HG03342 (cell line): ENCODE measurements around the gene TSPAN4.
A peak's percentile ranks its signal among the peaks of the same experiment; 100 is the strongest.

ENCODE experiments used
- ATAC-seq: cut with Tn5 transposase; IDR thresholded peaks from one replicate; pipeline ENCODE4 v1.9.1; 2021; ENCODE audit warnings: mild to moderate bottlenecking, moderate library complexity; ENCODE audit not compliant: unreplicated experiment

TSPAN4 gene

GRCh38 chr11:833114-833791 lies 9.4 kb upstream of the TSPAN4 start:
- peak; percentile 21 for ATAC-seq

DNA sequence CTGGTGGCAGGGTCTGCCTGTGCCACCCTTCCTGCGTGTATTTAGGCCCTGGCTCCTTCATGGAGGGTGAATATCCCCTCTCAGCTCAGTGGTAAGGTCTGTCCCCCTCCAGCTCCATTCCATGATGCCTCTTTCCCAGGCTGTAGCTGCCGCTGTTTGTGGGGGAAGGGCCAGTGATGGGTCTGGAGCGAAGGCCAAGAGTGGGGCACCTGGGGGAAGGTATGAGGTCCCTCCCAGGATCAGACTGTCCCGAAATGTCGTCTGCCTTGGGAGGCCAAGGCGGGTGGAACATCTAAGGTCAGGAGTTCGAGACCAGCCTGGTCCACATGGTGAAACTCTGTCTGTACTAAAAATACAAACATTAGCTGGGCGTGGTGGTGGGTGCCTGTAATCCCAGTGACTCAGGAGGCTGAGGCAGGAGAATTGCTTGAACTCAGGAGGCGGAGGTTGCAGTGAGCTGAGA lies 8.8 kb upstream of the TSPAN4 start:
- no peak for ATAC-seq

DNA sequence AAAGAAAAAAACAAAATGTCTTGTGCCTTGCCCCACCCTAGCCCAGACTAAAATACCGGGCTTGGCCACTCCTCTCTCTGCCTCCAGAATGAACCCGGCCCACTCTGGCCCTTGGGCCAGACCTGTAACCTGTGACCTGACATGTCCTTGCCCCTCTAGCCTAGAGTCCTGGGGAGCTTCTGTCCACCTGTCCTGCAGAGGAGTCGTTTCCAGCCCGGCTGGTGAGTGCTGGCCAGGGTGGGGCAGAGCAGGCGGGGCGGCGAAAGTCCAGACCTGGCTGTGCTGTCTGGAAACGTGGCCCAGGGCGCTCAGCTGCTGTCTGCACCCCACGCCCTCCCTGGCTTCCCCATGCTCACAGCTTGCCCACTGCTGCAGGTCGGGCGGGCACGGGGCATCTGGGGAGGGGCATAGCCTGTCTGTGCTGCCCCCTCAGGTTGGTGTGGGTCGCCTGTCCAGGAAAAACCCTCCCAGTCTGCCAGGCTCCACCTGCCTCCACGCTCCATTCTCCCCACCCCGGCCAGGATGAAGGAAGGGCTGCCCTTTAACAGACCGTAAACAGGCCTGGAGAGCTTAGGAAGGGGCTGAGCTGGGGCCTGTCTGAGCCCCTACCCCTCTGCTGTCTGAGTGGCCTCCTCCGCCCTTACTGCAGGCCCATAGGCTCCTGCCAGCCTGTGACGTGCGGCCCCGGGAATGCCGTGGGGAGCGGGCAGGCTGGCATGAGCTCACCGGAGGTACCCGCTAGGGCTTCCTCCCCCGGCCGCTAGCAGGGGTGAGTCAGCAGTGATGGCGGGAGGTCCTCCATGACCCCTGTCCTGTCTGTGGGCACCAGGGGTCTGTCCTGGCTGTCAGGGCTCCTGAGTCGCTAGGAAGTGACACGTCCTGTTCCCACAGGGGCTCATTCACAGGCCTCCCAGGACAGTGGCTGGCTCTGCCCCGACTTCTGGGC lies 8.0 kb upstream of the TSPAN4 start:
- ATAC-seq, result no peak

DNA sequence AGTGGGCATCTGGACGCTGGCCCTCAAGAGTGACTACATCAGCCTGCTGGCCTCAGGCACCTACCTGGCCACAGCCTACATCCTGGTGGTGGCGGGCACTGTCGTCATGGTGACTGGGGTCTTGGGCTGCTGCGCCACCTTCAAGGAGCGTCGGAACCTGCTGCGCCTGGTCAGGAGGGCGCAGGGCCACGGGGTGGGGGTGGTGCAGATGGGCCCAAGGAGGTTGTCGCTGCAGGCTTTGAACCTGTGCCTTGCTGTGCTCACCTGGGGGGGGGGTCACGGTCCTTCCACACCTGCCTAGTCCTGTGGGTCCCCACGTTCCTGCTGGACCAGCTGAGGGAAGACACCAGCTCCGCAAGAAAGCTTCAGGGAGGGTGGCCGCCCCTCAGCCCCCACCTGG lies 6.4 kb upstream of the TSPAN4 start:
- ATAC-seq, result no peak

DNA sequence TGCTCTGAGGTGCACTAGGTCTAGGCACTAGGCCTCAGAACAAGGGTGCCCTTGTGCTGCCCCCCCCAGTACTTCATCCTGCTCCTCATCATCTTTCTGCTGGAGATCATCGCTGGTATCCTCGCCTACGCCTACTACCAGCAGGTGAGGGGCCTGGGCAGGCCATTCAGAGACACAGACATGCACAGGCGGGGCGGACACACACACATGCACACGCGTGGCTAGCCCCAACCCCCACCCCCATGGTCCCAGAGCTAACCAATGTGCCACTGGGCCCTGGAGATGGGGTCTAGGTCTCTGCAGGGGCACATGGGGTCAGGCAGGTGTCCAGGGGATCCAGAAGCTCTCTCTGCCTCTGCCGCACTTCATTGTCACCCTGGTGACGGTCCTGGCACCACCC lies 6.0 kb upstream of the TSPAN4 start:
- ATAC-seq, result no peak

GRCh38 chr11:837189-837989 lies 5.3 kb upstream of the TSPAN4 start:
- ATAC-seq, result no peak

- ATAC-seq, result no peak
These were observed 4.7 kb upstream of the TSPAN4 start for GRCh38 chr11:837990-838307.

GRCh38 chr11:838441-839279 lies 4.0 kb upstream of the TSPAN4 start:
- ATAC-seq, result no peak

DNA sequence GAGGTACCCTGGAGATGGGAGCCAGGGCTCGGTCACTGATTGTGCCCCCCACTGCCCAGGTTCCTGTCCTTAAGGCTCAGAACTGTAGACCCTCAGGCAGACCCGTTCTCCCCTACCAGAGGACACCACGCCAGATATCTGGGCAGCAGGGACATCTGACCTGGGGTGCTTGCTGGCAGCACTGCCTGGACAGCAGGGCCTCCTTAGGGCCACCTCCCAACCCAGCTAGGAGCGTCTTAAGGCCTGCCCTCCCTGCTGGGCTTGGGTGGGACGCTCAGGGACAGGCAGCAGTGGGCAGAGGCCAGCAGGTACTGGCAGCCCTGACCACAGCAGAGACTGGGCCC lies 3.4 kb upstream of the TSPAN4 start:
- no peak for ATAC-seq

GRCh38 chr11:839875-840617 lies 2.6 kb upstream of the TSPAN4 start:
- no peak for ATAC-seq

DNA sequence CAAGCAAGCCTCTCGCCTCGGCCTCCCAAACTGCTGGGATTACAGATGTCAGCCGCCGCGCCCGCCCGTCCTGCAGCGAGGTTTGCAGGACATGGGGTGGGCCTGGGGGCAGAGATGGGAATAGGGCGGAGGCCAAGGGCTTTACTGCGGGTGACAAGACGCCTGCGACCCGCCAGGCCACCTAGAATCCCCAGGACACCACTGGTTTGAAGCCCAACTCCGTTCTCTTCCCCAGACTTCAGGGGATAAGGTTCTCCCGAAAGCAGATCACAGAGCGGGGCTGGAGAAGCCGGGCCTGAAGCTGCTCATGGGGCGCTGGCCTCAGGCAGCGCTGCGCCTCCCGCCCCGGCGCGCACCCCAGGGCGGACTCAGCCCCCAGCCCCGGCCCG lies 677 bp upstream of the TSPAN4 start:
- no peak for ATAC-seq

- no peak for ATAC-seq
These were observed 558 bp downstream of the TSPAN4 start for GRCh38 chr11:843086-843734.

GRCh38 chr11:843818-844692 lies 1.4 kb downstream of the TSPAN4 start:
- ATAC-seq, result no peak

DNA sequence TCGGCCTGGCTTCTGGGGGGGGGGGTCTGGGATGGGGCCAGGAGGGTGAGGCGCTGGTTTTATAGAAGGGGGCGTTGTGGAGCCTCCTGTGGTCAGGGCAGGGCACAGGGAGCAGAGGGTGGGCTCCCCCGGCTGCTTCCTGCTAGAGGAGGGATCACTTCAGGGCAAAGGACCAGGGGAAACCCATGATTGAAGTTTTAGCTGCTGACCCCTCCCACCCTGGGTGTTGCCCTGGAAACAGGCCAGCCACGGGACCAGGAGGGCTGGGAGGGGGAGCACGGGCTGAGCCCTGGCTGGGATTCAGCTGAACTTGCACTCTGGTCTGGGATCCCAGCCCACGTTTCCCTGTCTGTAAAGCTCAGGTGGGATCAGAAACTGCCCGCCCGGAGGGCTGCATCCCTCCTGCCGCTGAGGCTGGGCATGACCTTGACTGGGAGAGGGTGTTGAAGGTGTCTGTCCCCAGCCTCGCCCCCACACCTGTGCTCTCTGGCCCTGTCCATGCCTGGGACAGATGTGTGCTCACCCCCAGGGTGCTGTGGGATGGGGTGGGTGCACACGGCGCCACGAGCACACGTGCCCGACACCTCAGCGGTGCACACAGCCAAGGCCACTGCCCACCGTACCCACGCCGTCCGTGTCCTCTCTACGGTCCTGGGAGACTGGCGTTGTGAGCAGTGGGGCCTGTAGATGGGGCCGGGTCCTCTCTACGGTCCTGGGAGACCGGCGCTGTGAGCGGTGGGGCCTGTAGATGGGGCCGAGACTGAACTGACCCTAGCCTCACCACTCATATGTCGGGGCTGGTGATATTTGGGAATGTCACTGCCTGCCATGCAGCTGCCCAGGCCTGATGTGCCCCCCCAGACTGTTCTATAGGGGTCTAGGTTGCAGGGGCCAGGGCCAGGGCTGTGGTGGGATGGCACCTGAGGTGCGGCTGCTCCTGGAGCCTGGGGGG lies 2.3 kb downstream of the TSPAN4 start:
- ATAC-seq, result no peak

- no peak for ATAC-seq
These were observed 3.3 kb downstream of the TSPAN4 start for GRCh38 chr11:845872-846495.

GRCh38 chr11:846496-847098 lies 3.9 kb downstream of the TSPAN4 start:
- ATAC-seq, result no peak

DNA sequence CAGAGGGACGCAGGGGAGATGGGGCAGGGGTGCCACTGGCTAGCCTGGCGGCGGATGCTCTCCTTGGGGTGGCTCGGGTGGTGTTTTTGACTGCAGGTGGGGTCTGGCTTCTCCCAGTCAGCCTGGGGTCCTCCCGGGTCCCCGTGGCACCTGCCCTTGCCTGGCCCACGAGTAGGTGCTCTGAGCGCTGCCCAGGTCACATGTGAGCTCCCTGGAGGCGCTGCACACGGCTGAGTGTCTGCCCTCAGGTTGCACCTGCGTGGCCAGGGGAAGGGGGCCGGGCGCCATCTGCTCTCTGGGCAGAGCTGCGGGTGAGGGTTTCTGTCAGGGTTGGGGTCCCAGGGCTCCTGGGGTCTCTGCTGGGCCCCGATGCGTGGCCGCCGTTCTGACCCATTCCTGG lies 5.2 kb downstream of the TSPAN4 start:
- no peak for ATAC-seq
